HG03432 (cell line): ENCODE results near the gene PAFAH1B2.
"Not testable (repeated sequence)": the region's sequence is repeated elsewhere in the genome, so short reads cannot be mapped to it uniquely, and the experiment has no call there.

Source experiments
- ATAC-seq: cut with Tn5 transposase; IDR thresholded peaks from one replicate; pipeline ENCODE4 v1.9.1; 2021; ENCODE audit warnings: mild to moderate bottlenecking, moderate library complexity; ENCODE audit not compliant: unreplicated experiment

The PAFAH1B2 gene

GRCh38 chr11:117201658-117202305 lies 57.7 kb downstream of the PAFAH1B2 start:
- no peak for ATAC-seq

GRCh38 chr11:117202386-117203068 lies 58.4 kb downstream of the PAFAH1B2 start:
- ATAC-seq: no peak

GRCh38 chr11:117203069-117203407 lies 59.0 kb downstream of the PAFAH1B2 start:
- ATAC-seq: no peak

- ATAC-seq: no peak
Observed at GRCh38 chr11:117204283-117205080, 60.4 kb downstream of the PAFAH1B2 start.

GRCh38 chr11:117205211-117205818 lies 61.2 kb downstream of the PAFAH1B2 start:
- no peak for ATAC-seq

GRCh38 chr11:117206111-117206510 lies 62.0 kb downstream of the PAFAH1B2 start:
- not testable (repeated sequence) for ATAC-seq

- not testable (repeated sequence) for ATAC-seq
Observed at GRCh38 chr11:117206859-117207258, 62.8 kb downstream of the PAFAH1B2 start.

GRCh38 chr11:117207481-117207880 lies 63.4 kb downstream of the PAFAH1B2 start:
- not testable (repeated sequence) for ATAC-seq

GRCh38 chr11:117208710-117209109 lies 64.6 kb downstream of the PAFAH1B2 start:
- ATAC-seq: not testable (repeated sequence)

GRCh38 chr11:117209351-117210125 lies 65.5 kb downstream of the PAFAH1B2 start:
- ATAC-seq: not testable (repeated sequence)

- no peak for ATAC-seq
Observed at GRCh38 chr11:117210620-117211019, 66.5 kb downstream of the PAFAH1B2 start.

- no peak for ATAC-seq
Observed at GRCh38 chr11:117212697-117213355, 68.7 kb downstream of the PAFAH1B2 start.

- no peak for ATAC-seq
Observed at GRCh38 chr11:117214404-117215110, 70.5 kb downstream of the PAFAH1B2 start.

- no peak for ATAC-seq
Observed at GRCh38 chr11:117217141-117218084, 73.3 kb downstream of the PAFAH1B2 start.

- no peak for ATAC-seq
Observed at GRCh38 chr11:117218133-117218915, 74.2 kb downstream of the PAFAH1B2 start.

GRCh38 chr11:117219001-117219400 lies 74.9 kb downstream of the PAFAH1B2 start:
- no peak for ATAC-seq

GRCh38 chr11:117219455-117219854 lies 75.4 kb downstream of the PAFAH1B2 start:
- ATAC-seq: no peak

GRCh38 chr11:117219995-117220394 lies 75.9 kb downstream of the PAFAH1B2 start:
- ATAC-seq: no peak
